PC-9 (cell line): ENCODE measurements around the gene HSPA9.

Experiments used
- EZH2 ChIP-seq: fragments of 200-600 bp; sonication (generic); IDR thresholded peaks from 2 replicates; pipeline ENCODE4 v1.8.0; 2017; ENCODE audit warnings: antibody characterized with exemption, low read depth
- TF ChIP-seq, protein P1 (sequence below): fragments of 200-600 bp; sonication (generic); conservative IDR thresholded peaks from 2 replicates; pipeline ENCODE4 v1.6.1; 2017; ENCODE audit warnings: mixed run types, antibody characterized with exemption, mild to moderate bottlenecking, moderate library complexity

DNA sequence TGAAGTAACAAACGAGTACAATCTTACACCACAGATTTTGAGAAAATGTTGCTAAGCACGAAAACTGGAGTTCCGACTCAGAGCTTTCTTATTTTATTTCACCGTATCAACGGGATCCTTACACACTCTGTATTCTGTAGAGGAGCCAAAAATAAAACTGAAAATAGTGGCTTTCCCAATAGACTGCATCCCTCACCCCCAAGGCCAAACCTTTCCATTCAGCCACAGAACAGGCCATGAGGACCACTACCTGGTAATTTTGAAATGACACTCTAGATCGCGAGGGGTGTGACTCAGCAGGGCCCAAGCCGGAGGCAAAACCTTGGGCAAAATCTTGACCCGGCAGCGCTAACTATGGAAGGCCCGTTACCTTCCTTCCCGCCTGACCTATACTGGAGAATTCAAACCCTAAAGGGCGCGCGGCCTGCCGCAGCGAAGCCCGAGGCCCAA lies 432 bp downstream of the HSPA9 start:
- TF ChIP-seq, protein P1, sequence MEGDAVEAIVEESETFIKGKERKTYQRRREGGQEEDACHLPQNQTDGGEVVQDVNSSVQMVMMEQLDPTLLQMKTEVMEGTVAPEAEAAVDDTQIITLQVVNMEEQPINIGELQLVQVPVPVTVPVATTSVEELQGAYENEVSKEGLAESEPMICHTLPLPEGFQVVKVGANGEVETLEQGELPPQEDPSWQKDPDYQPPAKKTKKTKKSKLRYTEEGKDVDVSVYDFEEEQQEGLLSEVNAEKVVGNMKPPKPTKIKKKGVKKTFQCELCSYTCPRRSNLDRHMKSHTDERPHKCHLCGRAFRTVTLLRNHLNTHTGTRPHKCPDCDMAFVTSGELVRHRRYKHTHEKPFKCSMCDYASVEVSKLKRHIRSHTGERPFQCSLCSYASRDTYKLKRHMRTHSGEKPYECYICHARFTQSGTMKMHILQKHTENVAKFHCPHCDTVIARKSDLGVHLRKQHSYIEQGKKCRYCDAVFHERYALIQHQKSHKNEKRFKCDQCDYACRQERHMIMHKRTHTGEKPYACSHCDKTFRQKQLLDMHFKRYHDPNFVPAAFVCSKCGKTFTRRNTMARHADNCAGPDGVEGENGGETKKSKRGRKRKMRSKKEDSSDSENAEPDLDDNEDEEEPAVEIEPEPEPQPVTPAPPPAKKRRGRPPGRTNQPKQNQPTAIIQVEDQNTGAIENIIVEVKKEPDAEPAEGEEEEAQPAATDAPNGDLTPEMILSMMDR, result no peak; the same call in 1 of the 2 replicates
- TF ChIP-seq EZH2, result no peak
